MG63 (cell line): Measurements from ENCODE around the gene OR2T5. TPM values are rescaled to one million over a fixed set of nuclear protein-coding genes. Genes with fewer than 3 reads are reported as not detected.
"Not testable (repeated sequence)": the region's sequence is repeated elsewhere in the genome, so short reads cannot be mapped to it uniquely, and the experiment has no call there.

Source experiments
- DNase-seq: peaks from one replicate; pipeline ENCODE4 v3.0.0-alpha.2; 2020
- H3K27me3 ChIP-seq: fragments of 250-450 bp; sonication (Bioruptor Pico); 2 replicates; pipeline ENCODE4 v1.5.1; 2020; ENCODE audit warnings: mild to moderate bottlenecking, moderate library complexity
- H3K36me3 ChIP-seq: fragments of 250-450 bp; sonication (Bioruptor Pico); 2 replicates; pipeline ENCODE4 v1.5.1; 2020; ENCODE audit warnings: mild to moderate bottlenecking, moderate library complexity
- H3K4me3 ChIP-seq: fragments of 250-450 bp; sonication (Bioruptor Pico); 2 replicates; pipeline ENCODE4 v1.5.1; 2020; ENCODE audit warnings: mild to moderate bottlenecking, moderate library complexity
- H3K9me3 ChIP-seq: fragments of 250-450 bp; sonication (Bioruptor Pico); 2 replicates; pipeline ENCODE4 v1.5.1; 2020; ENCODE audit warnings: mild to moderate bottlenecking, moderate library complexity
- total RNA-seq: library from RNA; depleted of rRNA; stranded (reverse); fragments of >200 nt; shearing (Covaris generic); gene quantifications from 2 replicates; pipeline ENCODE4 v1.2.3, GENCODE V29; 2014; ENCODE audit warnings: low replicate concordance; rRNA removed

OR2T5 gene
- total RNA-seq, 1 experiment from 2014 or later: not detected

- peak overlapping the region; percentile 29 for H3K4me3 ChIP-seq
- DNase-seq, H3K9me3 ChIP-seq, H3K27me3 ChIP-seq, H3K36me3 ChIP-seq: not testable (repeated sequence)
Observed at GRCh38 chr1:248481686-248482579, 6.5 kb upstream of the OR2T5 start.

GRCh38 chr1:248496661-248497060, 8.3 kb downstream of the OR2T5 start:
- not testable (repeated sequence) for H3K36me3 ChIP-seq, H3K9me3 ChIP-seq, H3K27me3 ChIP-seq, H3K4me3 ChIP-seq, DNase-seq

GRCh38 chr1:248500305-248501035, 12.1 kb downstream of the OR2T5 start:
- H3K4me3 ChIP-seq, DNase-seq, H3K36me3 ChIP-seq, H3K27me3 ChIP-seq, H3K9me3 ChIP-seq: not testable (repeated sequence)

DNA sequence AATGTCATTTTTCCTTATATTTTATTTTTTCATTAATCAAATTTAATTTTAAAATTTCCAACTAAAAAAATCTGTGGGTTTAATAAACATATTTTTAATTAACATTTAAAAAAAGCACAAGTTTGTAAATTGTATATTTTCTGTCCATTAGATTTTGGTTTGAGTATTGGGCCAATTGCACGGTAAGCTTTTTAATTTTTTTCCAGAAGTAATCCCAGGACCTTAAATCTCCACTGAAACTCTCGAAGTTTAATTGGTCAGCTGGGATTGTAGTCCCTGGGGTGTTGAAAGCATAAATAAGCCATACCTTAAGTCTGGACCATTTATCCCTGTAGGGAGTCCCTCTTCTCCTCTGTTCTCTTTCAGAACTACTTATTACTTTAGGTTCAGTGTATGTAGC, 19.4 kb downstream of the OR2T5 start, which contains the start of gene OR2G6:
TSS of gene OR2G6 (plus strand) at position 301 of the 400 bp plus-strand sequence. CDS start 13,574 bp downstream, outside the sequence.
- DNase-seq, H3K4me3 ChIP-seq, H3K36me3 ChIP-seq, H3K27me3 ChIP-seq, H3K9me3 ChIP-seq: not testable (repeated sequence)

- DNase-seq, H3K36me3 ChIP-seq, H3K27me3 ChIP-seq, H3K4me3 ChIP-seq, H3K9me3 ChIP-seq: not testable (repeated sequence)
Observed at GRCh38 chr1:248510217-248510616, 21.8 kb downstream of the OR2T5 start.

DNA sequence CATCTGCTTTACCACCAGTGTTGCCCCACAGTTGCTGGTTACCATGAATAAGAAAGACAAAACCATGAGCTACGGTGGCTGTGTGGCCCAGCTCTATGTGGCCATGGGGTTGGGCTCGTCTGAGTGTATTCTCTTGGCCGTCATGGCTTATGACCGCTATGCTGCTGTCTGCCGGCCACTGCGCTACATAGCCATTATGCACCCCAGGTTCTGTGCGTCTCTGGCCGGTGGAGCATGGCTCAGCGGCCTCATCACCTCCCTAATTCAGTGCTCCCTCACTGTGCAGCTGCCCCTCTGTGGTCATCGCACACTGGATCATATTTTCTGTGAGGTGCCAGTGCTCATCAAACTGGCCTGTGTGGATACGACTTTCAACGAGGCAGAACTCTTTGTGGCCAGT, 33.5 kb downstream of the OR2T5 start:
- H3K36me3 ChIP-seq: no peaks in the 10 kb centered on the region
- no peak overlapping the region for H3K4me3 ChIP-seq
- no peaks in the 10 kb centered on the region for H3K27me3 ChIP-seq
- no peak for DNase-seq
- peaks cover 3% of the 10 kb centered on the region; the same call in 1 of the 2 replicates for H3K9me3 ChIP-seq

DNA sequence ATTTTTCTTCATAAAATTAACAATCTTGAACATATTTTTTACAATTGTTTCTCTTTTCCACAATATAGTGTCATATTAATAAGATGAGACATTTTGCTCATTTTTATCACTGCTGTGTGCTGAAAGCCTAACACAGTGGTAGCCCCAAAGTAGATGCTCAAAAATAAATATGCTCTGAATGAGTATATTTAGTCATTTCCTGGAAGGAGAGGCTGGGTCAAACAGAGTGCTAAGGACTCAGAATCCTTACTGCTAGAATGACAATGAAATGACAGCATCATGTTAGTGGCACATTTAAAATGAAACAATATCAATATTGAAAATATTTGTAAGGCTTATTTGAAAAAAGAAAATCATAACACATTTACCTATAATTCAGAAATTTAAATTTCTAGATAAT, 49.1 kb downstream of the OR2T5 start:
- not testable (repeated sequence) for H3K36me3 ChIP-seq, H3K27me3 ChIP-seq, H3K4me3 ChIP-seq, H3K9me3 ChIP-seq, DNase-seq

Other genes with a start within 250 kb of the OR2T5 start
- not detected in 2 replicates for gene OR2T33, start 210.6 kb upstream of the OR2T5 start, total RNA-seq
- not detected in 2 replicates for gene OR2T12, start 185.2 kb upstream of the OR2T5 start, total RNA-seq
- gene OR2M7, start 164.0 kb upstream of the OR2T5 start, total RNA-seq: not detected in 2 replicates
- gene OR14C36, start 139.8 kb upstream of the OR2T5 start, total RNA-seq: not detected in 2 replicates
- not detected in 2 replicates for gene OR2T4, start 126.9 kb upstream of the OR2T5 start, total RNA-seq
- gene OR2T6, start 112.8 kb upstream of the OR2T5 start, total RNA-seq: not detected in 2 replicates
- not detected in 2 replicates for gene OR2T1, start 85.5 kb upstream of the OR2T5 start, total RNA-seq
- not detected in 2 replicates for gene OR2T2, start 43.0 kb upstream of the OR2T5 start, total RNA-seq
- not detected in 2 replicates for gene OR2T3, start 15.2 kb upstream of the OR2T5 start, total RNA-seq
- not detected in 2 replicates for gene OR2G6, start 19.5 kb downstream of the OR2T5 start, total RNA-seq
- gene OR2T29, start 74.2 kb downstream of the OR2T5 start, total RNA-seq: not detected in 2 replicates
- gene OR2T34, start 86.2 kb downstream of the OR2T5 start, total RNA-seq: not detected in 2 replicates
- not detected in 2 replicates for gene OR2T10, start 109.1 kb downstream of the OR2T5 start, total RNA-seq
- gene OR2T11, start 146.5 kb downstream of the OR2T5 start, total RNA-seq: not detected in 2 replicates
- gene OR2T35, start 156.7 kb downstream of the OR2T5 start, total RNA-seq: not detected in 2 replicates
- gene OR2T27, start 166.9 kb downstream of the OR2T5 start, total RNA-seq: not detected in 2 replicates
- gene OR14I1, start 214.2 kb downstream of the OR2T5 start, total RNA-seq: not detected in 2 replicates